Ovary (tissue), 3 donors: ENCODE data around the gene SERP2.

Source experiments
- CTCF ChIP-seq, 3 donors: fragments of 450-650 bp in 2 of 3; fragments of 200-600 bp in 1 of 3; IDR thresholded peaks; one replicate each; pipeline versions ENCODE4 v1.5.1 to v1.8.0; 2016 to 2022; ENCODE audit warnings: antibody characterized with exemption in 3 of 3, mild to moderate bottlenecking in 1 of 3
- POLR2A ChIP-seq: fragments of 450-650 bp; IDR thresholded peaks from one replicate; pipeline ENCODE4 v1.6.1; 2017; ENCODE audit warnings: antibody characterized with exemption, mild to moderate bottlenecking, moderate library complexity
- donor health status: DM: no; HTN: no; CAD: no.

DNA sequence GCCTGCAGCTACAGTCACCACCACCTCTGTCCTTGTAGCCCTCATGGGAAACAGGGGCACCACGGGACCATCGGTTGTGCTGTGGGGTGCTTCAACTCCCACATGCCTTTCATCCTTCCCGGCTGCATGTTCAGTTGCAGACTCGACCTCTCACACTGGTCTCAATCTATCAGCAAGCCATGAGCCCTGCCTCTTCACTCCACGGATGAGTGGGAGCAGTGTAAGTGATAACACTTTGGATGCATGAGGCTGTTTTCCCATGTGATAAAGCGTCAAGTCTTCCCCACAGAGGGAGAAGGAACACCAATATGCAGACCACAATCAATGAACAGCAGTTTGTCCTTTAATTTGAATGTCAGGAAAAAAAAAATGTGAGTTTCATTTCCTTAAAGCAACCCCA is 12.2 kb downstream of the SERP2 start:
- TF ChIP-seq POLR2A = no peak
- TF ChIP-seq CTCF (IDR thresholded peaks at IDR 0.05) = no peak
